ENCODE results near the gene ACSF3. TPM values are rescaled to one million over a fixed set of nuclear protein-coding genes. Genes with fewer than 3 reads are reported as not detected.

The ACSF3 gene
- total RNA-seq, 1 experiment from 2014 or later: 74.5 TPM

- BruUV-seq (replicated peaks): no TSS peak
- Histone ChIP-seq H3K9me3 (ENCODE audit: control insufficient read depth in 1 of 2, insufficient read depth in 1 of 2, low read depth in 1 of 2, low read length in 2 of 2) (no peaks in the 10 kb centered on the region), H4K20me1 (ENCODE audit: insufficient read depth) (no peaks in the 10 kb centered on the region), H3K9ac (ENCODE audit: low read length) (no peak overlapping the region), H3K4me2 (ENCODE audit: low read length) (no peak overlapping the region), H2AFZ (ENCODE audit: low read depth, low read length, poor library complexity, severe bottlenecking) (no peak overlapping the region), H3K36me3 (ENCODE audit: control insufficient read depth in 1 of 2, insufficient read depth in 2 of 2, low read length in 2 of 2) (no peaks in the 10 kb centered on the region), H3K9me2 (ENCODE audit: insufficient read depth) (no peaks in the 10 kb centered on the region), H3K4me1 (ENCODE audit: control insufficient read depth in 1 of 2, insufficient read depth in 2 of 2, low read length in 2 of 2) (peaks cover 19 to 23% of the 10 kb centered on the region in 2 experiments), H3K79me2 (ENCODE audit: insufficient read depth, low read length) (no peaks in the 10 kb centered on the region), H3K27me3 (ENCODE audit: insufficient read depth, low read length) (no peaks in the 10 kb centered on the region), H3K27ac (ENCODE audit: low read depth, low read length) (no peak overlapping the region), H3K4me3 (replicated peaks in 1 of 2; ENCODE audit: low read depth in 1 of 2, low read length in 2 of 2) (no peak overlapping the region)
- RAD21 ChIA-PET (ENCODE audit: low non-redundant PET in 1 of 2, low total read pairs in 2 of 2, uncharacterized antibody in 2 of 2, unreplicated experiment in 2 of 2): no interaction called here
- POLR2A ChIA-PET: interaction anchor here (0.6 to 1.1 kb wide), 2 partner anchors 19 to 754 kb away, joined by 3 read pairs; no protein-coding TSS in a partner anchor
- ATAC-seq: no peak
- no peak for TF ChIP-seq ZNF274 (IDR thresholded peaks at IDR 0.05; ENCODE audit: low read depth, low read length)
- TF ChIP-seq ZFX (IDR thresholded peaks at IDR 0.05): no peak
- TF ChIP-seq RAD21 (IDR thresholded peaks at IDR 0.05; ENCODE audit: low read depth): no peak
- no peak for TF ChIP-seq CTCF (IDR thresholded peaks at IDR 0.05 in 2 of 3, conservative IDR thresholded peaks at IDR 0.05 in 1 of 3; ENCODE audit: borderline replicate concordance in 1 of 3, insufficient read depth in 1 of 3, low read depth in 2 of 3, low read length in 2 of 3)
- no peak for TF ChIP-seq ELF1 (IDR thresholded peaks at IDR 0.05; ENCODE audit: borderline replicate concordance, low read depth)
- no peak for TF ChIP-seq JUND (IDR thresholded peaks at IDR 0.05)
- CTCF ChIA-PET: no interaction called here
- intact Hi-C loops (cut with micrococcal nuclease): no loop called here
- no peak for DNase-seq (ENCODE audit: low read depth, low spot score)
Observed at GRCh38 chr16:89174055-89174827, 80.6 kb downstream of the ACSF3 start.

- no peaks in the 10 kb centered on the region for H3K79me2 ChIP-seq (ENCODE audit: insufficient read depth, low read length)
- ATAC-seq (no peak), DNase-seq (ENCODE audit: low read depth, low spot score) (no peak)
- H2AFZ ChIP-seq (ENCODE audit: low read depth, low read length, poor library complexity, severe bottlenecking): no peak overlapping the region
- H3K9me2 ChIP-seq (ENCODE audit: insufficient read depth): no peaks in the 10 kb centered on the region
- CTCF ChIA-PET: interaction anchor here (1.0 kb wide), 1 partner anchor 18 kb away, joined by 3 read pairs; no protein-coding TSS in a partner anchor
- POLR2A ChIA-PET: no interaction called here
- H3K4me3 ChIP-seq (replicated peaks in 1 of 2; ENCODE audit: low read depth in 1 of 2, low read length in 2 of 2): no peak overlapping the region
- no peak overlapping the region for H3K9ac ChIP-seq (ENCODE audit: low read length)
- RAD21 ChIA-PET (ENCODE audit: low non-redundant PET in 1 of 2, low total read pairs in 2 of 2, uncharacterized antibody in 2 of 2, unreplicated experiment in 2 of 2): no interaction called here
- BruUV-seq (replicated peaks): no TSS peak
- no peaks in the 10 kb centered on the region for H3K9me3 ChIP-seq (ENCODE audit: control insufficient read depth in 1 of 2, insufficient read depth in 1 of 2, low read depth in 1 of 2, low read length in 2 of 2)
- H3K4me1 ChIP-seq (ENCODE audit: control insufficient read depth in 1 of 2, insufficient read depth in 2 of 2, low read length in 2 of 2): peaks cover 18 to 22% of the 10 kb centered on the region in 2 experiments
- no peaks in the 10 kb centered on the region for H3K27me3 ChIP-seq (ENCODE audit: insufficient read depth, low read length)
- H3K27ac ChIP-seq (ENCODE audit: low read depth, low read length): no peak overlapping the region; the same call in 1 of the 2 replicates
- H4K20me1 ChIP-seq (ENCODE audit: insufficient read depth): no peaks in the 10 kb centered on the region
- intact Hi-C loops (cut with micrococcal nuclease): no loop called here
- no peak overlapping the region for H3K4me2 ChIP-seq (ENCODE audit: low read length)
- H3K36me3 ChIP-seq (ENCODE audit: control insufficient read depth in 1 of 2, insufficient read depth in 2 of 2, low read length in 2 of 2): no peaks in the 10 kb centered on the region
- no peak for TF ChIP-seq ATF3 (IDR thresholded peaks at IDR 0.05)
- no peak for TF ChIP-seq SRF (IDR thresholded peaks at IDR 0.05; ENCODE audit: low read depth)
- no peak for TF ChIP-seq EGR1 (IDR thresholded peaks at IDR 0.05; ENCODE audit: low read depth)
- TF ChIP-seq EZH2 (IDR thresholded peaks at IDR 0.05): no peak
- TF ChIP-seq REST (IDR thresholded peaks at IDR 0.05; ENCODE audit: low read depth): no peak
- TF ChIP-seq TCF7L2 (IDR thresholded peaks at IDR 0.05; ENCODE audit: borderline replicate concordance, extremely low read depth, insufficient read depth, insufficient read length): no peak
- no peak for TF ChIP-seq MAX (IDR thresholded peaks at IDR 0.05)
- no peak for TF ChIP-seq CEBPB (IDR thresholded peaks at IDR 0.05; ENCODE audit: low read depth)
- TF ChIP-seq CBX3 (IDR thresholded peaks at IDR 0.05; ENCODE audit: low read depth): no peak
Observed at GRCh38 chr16:89174877-89175276, 81.2 kb downstream of the ACSF3 start.
